Adrenal gland (tissue), 5 donors: ENCODE measurements around the gene ANAPC2.

Experiments
- CTCF ChIP-seq, 6 experiments: fragments of 450-650 bp in 4 of 6; fragments of 200-600 bp in 2 of 6; sonication (generic) in 1 of 6; IDR thresholded peaks; 1 replicate in 5 of 6; 2 replicates in 1 of 6; pipeline versions ENCODE4 v1.5.1 to v1.8.0; 2016 to 2021; ENCODE audit warnings: antibody characterized with exemption in 6 of 6, mild to moderate bottlenecking in 2 of 6, moderate library complexity in 1 of 6
- POLR2A ChIP-seq, 2 donors: fragments of 450-650 bp; IDR thresholded peaks; one replicate each; pipeline ENCODE4 v1.6.1; 2017; ENCODE audit warnings: antibody characterized with exemption in 2 of 2, mild to moderate bottlenecking in 2 of 2, moderate library complexity in 1 of 2
- donor health status: DM: no; HTN: no; CAD: no.

GRCh38 chr9:137200311-137201204 lies 12.2 kb upstream of the ANAPC2 start, which contains the start of gene TPRN:
- peak in 1 of 6 experiments; percentile 14 for TF ChIP-seq CTCF (IDR thresholded peaks at IDR 0.05)
- peak; percentile 92 to 93 for TF ChIP-seq POLR2A (IDR thresholded peaks at IDR 0.05)
